HG03469 (cell line): ENCODE measurements around the gene THAP5.

Experiments
- ATAC-seq: cut with Tn5 transposase; IDR thresholded peaks from one replicate; pipeline ENCODE4 v1.9.1; 2021; ENCODE audit warnings: mild to moderate bottlenecking, moderate library complexity, moderate number of reproducible peaks; ENCODE audit not compliant: unreplicated experiment

THAP5 gene

GRCh38 chr7:108535744-108536143 lies 33.8 kb downstream of the THAP5 start:
- no peak for ATAC-seq

- no peak for ATAC-seq
These were observed 34.2 kb downstream of the THAP5 start for GRCh38 chr7:108535257-108535656.

GRCh38 chr7:108533712-108534111 lies 35.8 kb downstream of the THAP5 start:
- no peak for ATAC-seq

- ATAC-seq = no peak
These were observed 40.2 kb downstream of the THAP5 start for GRCh38 chr7:108529341-108529740.

DNA sequence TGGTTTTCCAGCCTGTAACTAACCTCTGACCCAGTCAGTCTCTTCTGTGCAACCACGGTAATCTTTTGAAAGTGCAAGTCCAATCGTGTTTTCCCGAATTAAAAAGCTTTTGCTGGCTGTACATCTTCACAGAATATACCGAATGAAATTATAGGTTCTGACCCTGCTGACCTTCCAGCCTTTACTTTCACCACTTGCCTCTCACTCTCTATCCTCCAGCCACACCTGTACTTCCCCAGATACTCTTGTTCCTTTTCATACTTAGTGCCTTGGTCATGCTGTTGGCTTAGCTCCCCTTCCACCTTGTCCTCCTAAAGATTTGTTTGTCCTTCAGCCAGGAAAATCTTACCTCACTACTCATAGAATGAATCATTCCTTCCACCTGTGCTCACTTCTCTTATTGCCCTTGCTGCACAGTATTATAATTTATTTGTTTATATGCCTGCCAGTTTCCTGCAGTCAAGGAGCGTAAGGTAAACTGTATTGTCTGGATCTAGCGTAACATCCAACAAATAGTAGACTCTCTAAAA lies 41.3 kb downstream of the THAP5 start:
- no peak for ATAC-seq

DNA sequence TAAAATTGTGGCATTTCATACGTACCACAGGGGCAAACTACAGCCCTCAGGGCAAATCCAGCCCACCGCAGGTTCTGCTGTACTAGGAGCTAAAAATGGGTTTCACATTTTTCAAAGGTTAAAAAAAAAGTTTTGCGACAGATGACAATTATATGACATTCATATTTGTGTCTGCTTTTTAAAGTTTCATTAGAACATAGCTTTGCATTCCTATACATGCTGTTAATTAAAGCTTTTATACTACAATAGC lies 42.8 kb downstream of the THAP5 start:
- no peak for ATAC-seq

GRCh38 chr7:108525985-108526767 lies 43.3 kb downstream of the THAP5 start, which contains the start of gene PNPLA8:
TSS of gene PNPLA8 (minus strand) at chr7:108526135. CDS start at chr7:108515491, 10,644 bp downstream.
- peak; percentile 84 for ATAC-seq

DNA sequence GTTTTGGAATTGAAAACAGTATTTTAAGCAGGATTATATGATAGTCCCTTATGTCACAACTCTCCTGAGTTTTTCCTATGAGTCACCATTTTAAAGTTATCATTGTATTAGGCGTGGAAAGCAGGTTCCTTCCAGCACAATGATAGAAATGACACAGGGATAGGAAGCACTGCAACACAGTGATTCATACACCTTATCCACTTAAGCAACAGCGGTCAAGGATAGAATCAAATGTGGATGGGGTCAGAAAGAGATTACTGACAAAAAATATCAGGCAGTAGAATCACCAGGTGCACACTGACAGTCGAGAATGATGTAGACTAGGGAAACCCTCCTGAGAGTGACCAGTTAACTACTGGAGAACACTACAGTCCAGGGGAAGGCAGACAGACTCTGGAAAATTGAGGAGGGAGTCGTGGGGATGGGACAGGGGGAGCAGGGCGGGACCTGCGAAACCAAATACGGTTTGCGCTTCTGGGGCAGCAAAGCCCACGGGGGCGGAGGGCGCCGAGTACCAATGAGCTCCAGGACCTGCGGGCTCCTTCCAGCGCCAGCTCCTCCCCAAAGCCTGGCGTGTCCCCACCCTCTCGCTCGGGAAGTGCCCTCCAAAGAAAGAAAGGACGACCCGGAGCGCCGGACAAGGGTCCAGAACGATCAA lies 44.0 kb downstream of the THAP5 start:
- peak; percentile 28 for ATAC-seq

DNA sequence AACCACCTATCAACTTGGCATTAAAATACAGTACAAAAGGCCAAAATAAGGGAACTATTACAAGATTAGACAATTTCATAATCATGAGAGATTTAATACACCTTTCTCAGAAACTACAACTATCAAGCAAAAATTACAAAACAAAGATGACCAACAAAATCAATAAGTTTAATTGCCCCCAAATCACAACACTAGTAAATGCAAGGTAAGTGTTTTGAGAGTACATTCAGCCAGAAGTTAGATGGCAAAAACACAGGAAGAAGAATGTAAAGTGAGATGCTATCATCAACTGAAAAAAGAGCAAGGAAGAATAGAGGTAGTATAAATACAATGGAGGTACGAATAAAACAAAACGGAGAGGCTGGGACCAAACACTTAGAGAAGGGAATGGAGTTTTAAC lies 46.7 kb downstream of the THAP5 start:
- ATAC-seq = no peak

DNA sequence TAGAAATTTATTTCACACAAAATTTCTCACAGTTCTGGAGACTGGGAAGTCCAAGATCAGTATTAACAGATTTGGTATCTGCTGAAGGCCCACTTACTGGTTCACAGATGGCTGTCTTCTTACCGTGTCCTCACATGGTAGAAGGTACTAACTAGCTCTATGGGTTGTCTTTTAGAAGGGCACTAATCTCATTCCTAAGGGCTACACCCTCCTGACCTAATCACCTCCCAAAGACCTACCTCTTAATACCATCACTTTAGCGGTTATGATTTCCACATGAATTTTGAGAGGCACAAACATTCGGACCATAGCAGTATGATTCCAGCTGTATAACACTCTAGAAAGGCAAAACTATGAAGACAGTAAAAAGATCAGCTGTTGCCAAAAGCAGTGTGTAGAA lies 51.6 kb downstream of the THAP5 start:
- no peak for ATAC-seq

- ATAC-seq = no peak
These were observed 53.9 kb downstream of the THAP5 start for GRCh38 chr7:108515630-108516029.

- no peak for ATAC-seq
These were observed 54.5 kb downstream of the THAP5 start for GRCh38 chr7:108515013-108515412.
